IMR-90 (cell line): ENCODE measurements around the gene CAPN7. TPM values are rescaled to one million over a fixed set of nuclear protein-coding genes. Genes with fewer than 3 reads are reported as not detected.

ENCODE experiments used
- ATAC-seq: fragments of 200-7000 bp; cut with Tn5 transposase; 2 replicates; pipeline ENCODE4 v1.9.1; 2020; ENCODE audit warnings: low read depth, mild to moderate bottlenecking, moderate library complexity
- BruUV-seq: library from RNA; stranded (reverse); fragments of 400-500 nt; replicated peaks from 2 replicates; lab custom pipeline; 2021; lab: Mats Ljungman, UMichigan
- CTCF ChIA-PET: fragments of 300-600 bp; formaldehyde crosslinking; extraction: SDS; loops from one replicate; lab custom pipeline; 2021; ENCODE audit warnings: antibody characterized with exemption; lab: Yijun Ruan, JAX
- POLR2A ChIA-PET: fragments of 300-600 bp; sonication (Branson Sonifier 250); formaldehyde crosslinking; loops from one replicate; lab custom pipeline; 2022; ENCODE audit warnings: antibody characterized with exemption; ENCODE audit not compliant: unreplicated experiment; lab: Charles Lee
- DNase-seq: peaks from one replicate; pipeline ENCODE4 v3.0.0; 2013
- H2AFZ ChIP-seq: replicated peaks from 2 replicates; pipeline ENCODE3; 2013; ENCODE audit warnings: low read length, mild to moderate bottlenecking; ENCODE audit not compliant: poor library complexity
- H2AK5ac ChIP-seq: 2 replicates; pipeline ENCODE4 v1.6.1; 2013; ENCODE audit warnings: low read depth, low read length, inconsistent platforms
- H2AK9ac ChIP-seq: replicated peaks from 2 replicates; pipeline ENCODE3; 2013; ENCODE audit warnings: mild to moderate bottlenecking, low read depth, low read length, moderate library complexity; ENCODE audit not compliant: poor library complexity
- H2BK120ac ChIP-seq: 2 replicates; pipeline ENCODE4 v1.6.1; 2013; ENCODE audit warnings: low read depth, low read length, inconsistent platforms
- H2BK15ac ChIP-seq: 3 replicates; pipeline ENCODE4 v1.6.1; 2013; ENCODE audit warnings: low read depth, low read length, inconsistent platforms
- H2BK20ac ChIP-seq: 2 replicates; pipeline ENCODE4 v1.6.1; 2013; ENCODE audit warnings: low read depth, mild to moderate bottlenecking, inconsistent platforms, low read length, moderate library complexity
- H2BK5ac ChIP-seq: 2 replicates; pipeline ENCODE4 v1.6.1; 2013; ENCODE audit warnings: mild to moderate bottlenecking, low read depth, low read length, inconsistent platforms; ENCODE audit not compliant: poor library complexity, severe bottlenecking
- H3K14ac ChIP-seq: replicated peaks from 2 replicates; pipeline ENCODE4 v1.6.1; 2013; ENCODE audit warnings: low read depth, low read length, inconsistent platforms
- H3K18ac ChIP-seq: 2 replicates; pipeline ENCODE4 v1.6.1; 2013; ENCODE audit warnings: low read depth, low read length, control low read depth
- H3K23ac ChIP-seq: 2 replicates; pipeline ENCODE4 v1.6.1; 2013; ENCODE audit warnings: low read depth, low read length, inconsistent platforms
- H3K27ac ChIP-seq: 2 replicates; pipeline ENCODE4 v1.5.1; 2013; ENCODE audit warnings: mild to moderate bottlenecking, control low read depth, low read length; ENCODE audit not compliant: insufficient read depth
- H3K27me3 ChIP-seq: 2 replicates; pipeline ENCODE4 v1.6.1; 2013; ENCODE audit warnings: low read length; ENCODE audit not compliant: control insufficient read depth, insufficient read depth
- H3K36me3 ChIP-seq: 2 replicates; pipeline ENCODE4 v1.6.1; 2013; ENCODE audit warnings: low read length, mixed read lengths; ENCODE audit not compliant: control insufficient read depth, insufficient read depth
- H3K4ac ChIP-seq: 2 replicates; pipeline ENCODE4 v1.6.1; 2013; ENCODE audit warnings: low read depth, low read length, inconsistent platforms
- H3K4me1 ChIP-seq: 2 replicates; pipeline ENCODE4 v1.6.1; 2013; ENCODE audit warnings: low read length, mixed read lengths; ENCODE audit not compliant: control insufficient read depth, insufficient read depth
- H3K4me2 ChIP-seq: 2 replicates; pipeline ENCODE4 v1.6.1; 2013; ENCODE audit warnings: low read depth, mild to moderate bottlenecking, control low read depth, low read length, moderate library complexity
- H3K4me3 ChIP-seq: 2 replicates; pipeline ENCODE4 v1.5.1; 2013; ENCODE audit warnings: low read depth, mild to moderate bottlenecking, control low read depth, low read length, moderate library complexity; ENCODE audit not compliant: insufficient read depth
- H3K56ac ChIP-seq: 2 replicates; pipeline ENCODE4 v1.6.1; 2013; ENCODE audit warnings: low read length, inconsistent platforms; ENCODE audit not compliant: insufficient read depth; ENCODE audit errors: extremely low read depth
- H3K79me1 ChIP-seq, 2 experiments: 2 replicates each; pipeline ENCODE4 v1.6.1; 2013; ENCODE audit warnings: low read length in 2 of 2, inconsistent platforms in 1 of 2, low read depth in 1 of 2
- H3K9ac ChIP-seq: 2 replicates; pipeline ENCODE4 v1.6.1; 2013; ENCODE audit warnings: low read depth, low read length, control low read depth
- H3K9me1 ChIP-seq: 2 replicates; pipeline ENCODE4 v1.6.1; 2013; ENCODE audit warnings: low read length, inconsistent platforms; ENCODE audit not compliant: insufficient read depth
- H3K9me3 ChIP-seq: 2 replicates; pipeline ENCODE4 v1.6.1; 2013; ENCODE audit warnings: low read length; ENCODE audit not compliant: control insufficient read depth, insufficient read depth
- H4K20me1 ChIP-seq: 2 replicates; pipeline ENCODE4 v1.6.1; 2013; ENCODE audit warnings: low read length, inconsistent platforms; ENCODE audit not compliant: insufficient read depth
- H4K5ac ChIP-seq: 2 replicates; pipeline ENCODE4 v1.6.1; 2013; ENCODE audit warnings: mild to moderate bottlenecking, low read depth, low read length, control low read depth
- H4K8ac ChIP-seq, 2 experiments: 2 replicates each; pipeline ENCODE4 v1.6.1; 2013; ENCODE audit warnings: low read depth in 2 of 2, low read length in 2 of 2, control low read depth in 1 of 2, inconsistent platforms in 1 of 2
- H4K91ac ChIP-seq: 2 replicates; pipeline ENCODE4 v1.6.1; 2013; ENCODE audit warnings: low read depth, low read length, inconsistent platforms; ENCODE audit not compliant: insufficient read depth
- POLR2A ChIP-seq: IDR thresholded peaks from 2 replicates; pipeline ENCODE4 v1.6.1; 2012; ENCODE audit warnings: mild to moderate bottlenecking, low read depth, low read length
- WGBS, 2 experiments: methylation state at CpG; one replicate each; pipeline versions ENCODE4 v1.1.5 to v1.1.7; 2013; ENCODE audit warnings: missing lambda C conversion rate in 2 of 2; ENCODE audit not compliant: insufficient read length in 1 of 2; ENCODE audit errors: extremely low coverage in 2 of 2; 5-methylcytosine and 5-hydroxymethylcytosine counted together
- dilution Hi-C: fragments of 300-500 bp; cut with HindIII; formaldehyde crosslinking; loops from one replicate; pipeline ENCODE4 v1.14.3; 2018; ENCODE audit warnings: low sequenced_read_pairs; ENCODE audit not compliant: unreplicated experiment
- in situ Hi-C: fragments of 300-500 bp; cut with MboI; formaldehyde crosslinking; loops from 3 replicates; pipeline ENCODE4 v1.14.3; 2019; ENCODE audit warnings: low sequenced_read_pairs, inconsistent platforms, mixed read lengths
- intact Hi-C: fragments of 100-400 bp; cut with micrococcal nuclease; formaldehyde crosslinking; loops from 2 replicates; pipeline ENCODE4 v1.10.0; 2022
- polyA plus RNA-seq, 3 experiments: library from polyadenylated mRNA; depleted of rRNA; stranded (reverse); fragments of >200 nt; gene quantifications; 2 replicates each; pipeline ENCODE4 v1.2.3, GENCODE V29; 2012; ENCODE audit warnings: low replicate concordance in 1 of 3
- total RNA-seq: library from RNA; depleted of rRNA; stranded (reverse); fragments of >200 nt; gene quantifications from 2 replicates; pipeline ENCODE4 v1.2.3, GENCODE V29; 2012
- TF ChIP-seq, protein P1 (sequence below): conservative IDR thresholded peaks from 2 replicates; pipeline ENCODE4 v1.5.1; 2012; ENCODE audit warnings: mild to moderate bottlenecking, low read depth, low read length, improper control_type of control experiment

The CAPN7 gene
- total and polyA plus RNA-seq, 2 of the 4 experiments (the other 2 are of a cell fraction), result 14.5 to 21.3 TPM

GRCh38 chr3:15214758-15215157 lies 8.7 kb downstream of the CAPN7 start:
- CTCF ChIA-PET, result interaction anchor here (0.8 kb wide), 1 partner anchor 24 kb away, joined by 3 read pairs; no protein-coding TSS in a partner anchor

More at GRCh38 chr3:15214758-15215157, 8.7 kb downstream of the CAPN7 start:
- Histone ChIP-seq H3K4ac (no peak overlapping the region), H3K27me3 (no peaks in the 10 kb centered on the region), H2BK120ac (no peak overlapping the region), H3K27ac (no peak overlapping the region), H4K91ac (no peak overlapping the region), H3K23ac (no peak overlapping the region), H3K9ac (no peak overlapping the region), H3K56ac (no peak overlapping the region), H4K5ac (no peak overlapping the region), H2AFZ (no peak overlapping the region), H3K18ac (no peak overlapping the region), H2BK15ac (no peak overlapping the region), H4K20me1 (peaks cover 12% of the 10 kb centered on the region; the same call in 1 of the 2 replicates), H2BK20ac (no peak overlapping the region), H3K14ac (no peak overlapping the region), H2AK9ac (no peak overlapping the region), H2BK5ac (no peak overlapping the region), H4K8ac (no peak overlapping the region), H3K36me3 (peaks cover 37% of the 10 kb centered on the region), H3K79me1 (peaks cover 28 to 34% of the 10 kb centered on the region in 2 experiments), H3K9me1 (peaks cover 3% of the 10 kb centered on the region; the same call in 1 of the 2 replicates), H3K4me2 (no peak overlapping the region), H2AK5ac (no peak overlapping the region), H3K4me3 (no peak overlapping the region), H3K4me1 (no peaks in the 10 kb centered on the region), H3K9me3 (no peaks in the 10 kb centered on the region)
- no TSS peak for BruUV-seq
- intact Hi-C loops (loop anchor here (5.0 kb wide), 1 partner anchor 38 kb away; no protein-coding TSS in a partner anchor), dilution Hi-C loops (no loop called here), in situ Hi-C loops (loop anchor here (25.0 kb wide), 1 partner anchor 277 kb away; the partner anchor contains the start of gene NR2C2)
- WGBS, 2 experiments, result no CpG with 5 or more reads among the region's 1 CpG
- ATAC-seq, result no peak
- TF ChIP-seq POLR2A, result no peak
- TF ChIP-seq, protein P1, sequence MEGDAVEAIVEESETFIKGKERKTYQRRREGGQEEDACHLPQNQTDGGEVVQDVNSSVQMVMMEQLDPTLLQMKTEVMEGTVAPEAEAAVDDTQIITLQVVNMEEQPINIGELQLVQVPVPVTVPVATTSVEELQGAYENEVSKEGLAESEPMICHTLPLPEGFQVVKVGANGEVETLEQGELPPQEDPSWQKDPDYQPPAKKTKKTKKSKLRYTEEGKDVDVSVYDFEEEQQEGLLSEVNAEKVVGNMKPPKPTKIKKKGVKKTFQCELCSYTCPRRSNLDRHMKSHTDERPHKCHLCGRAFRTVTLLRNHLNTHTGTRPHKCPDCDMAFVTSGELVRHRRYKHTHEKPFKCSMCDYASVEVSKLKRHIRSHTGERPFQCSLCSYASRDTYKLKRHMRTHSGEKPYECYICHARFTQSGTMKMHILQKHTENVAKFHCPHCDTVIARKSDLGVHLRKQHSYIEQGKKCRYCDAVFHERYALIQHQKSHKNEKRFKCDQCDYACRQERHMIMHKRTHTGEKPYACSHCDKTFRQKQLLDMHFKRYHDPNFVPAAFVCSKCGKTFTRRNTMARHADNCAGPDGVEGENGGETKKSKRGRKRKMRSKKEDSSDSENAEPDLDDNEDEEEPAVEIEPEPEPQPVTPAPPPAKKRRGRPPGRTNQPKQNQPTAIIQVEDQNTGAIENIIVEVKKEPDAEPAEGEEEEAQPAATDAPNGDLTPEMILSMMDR, result no peak
- DNase-seq, result no peak
- POLR2A ChIA-PET, result no interaction called here
